Lower leg skin (tissue), 3 donors: Measurements from ENCODE around the gene PGBD5.

Source experiments
- POLR2A ChIP-seq, 2 donors: fragments of 450-650 bp; IDR thresholded peaks; one replicate each; pipeline ENCODE4 v1.6.1; 2016 to 2017; ENCODE audit warnings: antibody characterized with exemption in 2 of 2, mild to moderate bottlenecking in 1 of 2, moderate library complexity in 1 of 2
- TF ChIP-seq, protein P1 (sequence below), 3 donors: fragments of 450-650 bp; IDR thresholded peaks; one replicate each; pipeline ENCODE4 v1.5.1; 2016; ENCODE audit warnings: antibody characterized with exemption in 3 of 3, mild to moderate bottlenecking in 3 of 3, moderate library complexity in 2 of 3

DNA sequence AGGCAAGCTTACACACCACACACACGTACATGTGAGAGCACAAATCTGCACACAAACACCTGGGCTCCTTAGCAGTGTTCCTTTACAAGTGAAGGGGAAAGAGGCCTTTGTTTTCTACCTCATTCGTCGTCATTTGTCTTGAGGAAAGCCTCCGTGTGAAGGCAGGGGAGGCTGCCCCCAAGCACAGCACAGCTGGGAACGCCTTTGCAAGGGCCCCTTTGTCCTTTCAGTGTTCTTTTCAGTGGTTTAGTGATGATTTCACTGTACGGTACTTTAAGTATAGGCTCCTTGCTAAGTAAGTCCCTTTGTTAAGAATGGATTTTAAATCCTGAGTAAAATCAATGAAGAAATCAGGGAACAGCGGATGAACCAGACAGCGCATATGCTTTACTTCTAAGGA, 94.1 kb downstream of the PGBD5 start:
- TF ChIP-seq, protein P1, sequence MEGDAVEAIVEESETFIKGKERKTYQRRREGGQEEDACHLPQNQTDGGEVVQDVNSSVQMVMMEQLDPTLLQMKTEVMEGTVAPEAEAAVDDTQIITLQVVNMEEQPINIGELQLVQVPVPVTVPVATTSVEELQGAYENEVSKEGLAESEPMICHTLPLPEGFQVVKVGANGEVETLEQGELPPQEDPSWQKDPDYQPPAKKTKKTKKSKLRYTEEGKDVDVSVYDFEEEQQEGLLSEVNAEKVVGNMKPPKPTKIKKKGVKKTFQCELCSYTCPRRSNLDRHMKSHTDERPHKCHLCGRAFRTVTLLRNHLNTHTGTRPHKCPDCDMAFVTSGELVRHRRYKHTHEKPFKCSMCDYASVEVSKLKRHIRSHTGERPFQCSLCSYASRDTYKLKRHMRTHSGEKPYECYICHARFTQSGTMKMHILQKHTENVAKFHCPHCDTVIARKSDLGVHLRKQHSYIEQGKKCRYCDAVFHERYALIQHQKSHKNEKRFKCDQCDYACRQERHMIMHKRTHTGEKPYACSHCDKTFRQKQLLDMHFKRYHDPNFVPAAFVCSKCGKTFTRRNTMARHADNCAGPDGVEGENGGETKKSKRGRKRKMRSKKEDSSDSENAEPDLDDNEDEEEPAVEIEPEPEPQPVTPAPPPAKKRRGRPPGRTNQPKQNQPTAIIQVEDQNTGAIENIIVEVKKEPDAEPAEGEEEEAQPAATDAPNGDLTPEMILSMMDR (IDR thresholded peaks at IDR 0.05), result no peak
- TF ChIP-seq POLR2A (IDR thresholded peaks at IDR 0.05), result no peak
